ENCODE data around the gene VPS35L. TPM values are rescaled to one million over a fixed set of nuclear protein-coding genes. Genes with fewer than 3 reads are reported as not detected.

Gene VPS35L
- total RNA-seq, 1 experiment from 2014 or later: 5.4 TPM

- ChIA-PET POLR2A (interaction anchor here (0.5 to 0.6 kb wide), 3 partner anchors 60 to 1180 kb away, joined by 3 to 4 read pairs (median 3); partner anchors contain the start of genes ACSM3 and CCP110), CTCF (interaction anchor here (0.5 to 1.7 kb wide), 21 partner anchors 9 to 717 kb away, joined by 3 to 21 read pairs (median 4); partner anchors contain the start of genes CCP110, GPRC5B and VPS35L)
- no TSS peak for BruUV-seq (replicated peaks)
- H3K4me1 Mint-ChIP-seq (ENCODE audit: low read depth, unreplicated experiment): no peaks in the 10 kb centered on the region
- TF ChIP-seq, protein P1, sequence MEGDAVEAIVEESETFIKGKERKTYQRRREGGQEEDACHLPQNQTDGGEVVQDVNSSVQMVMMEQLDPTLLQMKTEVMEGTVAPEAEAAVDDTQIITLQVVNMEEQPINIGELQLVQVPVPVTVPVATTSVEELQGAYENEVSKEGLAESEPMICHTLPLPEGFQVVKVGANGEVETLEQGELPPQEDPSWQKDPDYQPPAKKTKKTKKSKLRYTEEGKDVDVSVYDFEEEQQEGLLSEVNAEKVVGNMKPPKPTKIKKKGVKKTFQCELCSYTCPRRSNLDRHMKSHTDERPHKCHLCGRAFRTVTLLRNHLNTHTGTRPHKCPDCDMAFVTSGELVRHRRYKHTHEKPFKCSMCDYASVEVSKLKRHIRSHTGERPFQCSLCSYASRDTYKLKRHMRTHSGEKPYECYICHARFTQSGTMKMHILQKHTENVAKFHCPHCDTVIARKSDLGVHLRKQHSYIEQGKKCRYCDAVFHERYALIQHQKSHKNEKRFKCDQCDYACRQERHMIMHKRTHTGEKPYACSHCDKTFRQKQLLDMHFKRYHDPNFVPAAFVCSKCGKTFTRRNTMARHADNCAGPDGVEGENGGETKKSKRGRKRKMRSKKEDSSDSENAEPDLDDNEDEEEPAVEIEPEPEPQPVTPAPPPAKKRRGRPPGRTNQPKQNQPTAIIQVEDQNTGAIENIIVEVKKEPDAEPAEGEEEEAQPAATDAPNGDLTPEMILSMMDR (IDR thresholded peaks at IDR 0.05; ENCODE audit: insufficient read depth in 1 of 2, low read depth in 1 of 2, low read length in 1 of 2, severe bottlenecking in 1 of 2, unreplicated experiment in 1 of 2): peak; percentile 75 to 87
- no peaks in the 10 kb centered on the region for H3K36me3 Mint-ChIP-seq (ENCODE audit: insufficient read depth, unreplicated experiment)
- no peaks in the 10 kb centered on the region for H3K9me3 Mint-ChIP-seq (ENCODE audit: unreplicated experiment)
- Histone ChIP-seq H3K9me3 (no peaks in the 10 kb centered on the region), H3K4me1 (no peaks in the 10 kb centered on the region), H3K4me3 (ENCODE audit: low read depth, low read length) (no peak overlapping the region), H3K36me3 (ENCODE audit: control insufficient read depth, insufficient read depth, low read length) (no peaks in the 10 kb centered on the region), H3K27me3 (replicated peaks; ENCODE audit: control insufficient read depth, insufficient read depth, low read length) (no peaks in the 10 kb centered on the region)
- H3K27me3 Mint-ChIP-seq (ENCODE audit: insufficient read depth, unreplicated experiment): no peaks in the 10 kb centered on the region
- H3K27ac Mint-ChIP-seq (ENCODE audit: unreplicated experiment): no peak overlapping the region
- no peak overlapping the region for H3K4me3 Mint-ChIP-seq (ENCODE audit: unreplicated experiment)
- intact Hi-C loops (cut with micrococcal nuclease; ENCODE audit: unreplicated experiment): no loop called here
- DNase-seq: peak in 1 of 2 experiments; percentile 36
These were observed 28.3 kb downstream of the VPS35L start for GRCh38 chr16:19583665-19584300.

GRCh38 chr16:19588661-19589060 is 33.2 kb downstream of the VPS35L start:
- no peaks in the 10 kb centered on the region for H3K4me1 ChIP-seq
- H3K4me1 Mint-ChIP-seq (ENCODE audit: low read depth, unreplicated experiment): no peaks in the 10 kb centered on the region
- no peaks in the 10 kb centered on the region for H3K27me3 Mint-ChIP-seq (ENCODE audit: insufficient read depth, unreplicated experiment)
- no peaks in the 10 kb centered on the region for H3K9me3 Mint-ChIP-seq (ENCODE audit: unreplicated experiment)
- intact Hi-C loops (cut with micrococcal nuclease; ENCODE audit: unreplicated experiment): no loop called here
- H3K9me3 ChIP-seq: no peaks in the 10 kb centered on the region
- no peaks in the 10 kb centered on the region for H3K36me3 ChIP-seq (ENCODE audit: control insufficient read depth, insufficient read depth, low read length)
- ChIA-PET CTCF (no interaction called here), POLR2A (no interaction called here)
- H3K27ac Mint-ChIP-seq (ENCODE audit: unreplicated experiment): no peak overlapping the region
- no peaks in the 10 kb centered on the region for H3K36me3 Mint-ChIP-seq (ENCODE audit: insufficient read depth, unreplicated experiment)
- no peak overlapping the region for H3K4me3 Mint-ChIP-seq (ENCODE audit: unreplicated experiment)
- no peaks in the 10 kb centered on the region for H3K27me3 ChIP-seq (replicated peaks; ENCODE audit: control insufficient read depth, insufficient read depth, low read length)
- BruUV-seq (replicated peaks): no TSS peak
- no peak for DNase-seq
- TF ChIP-seq, protein P1 (IDR thresholded peaks at IDR 0.05; ENCODE audit: insufficient read depth in 1 of 2, low read depth in 1 of 2, low read length in 1 of 2, severe bottlenecking in 1 of 2, unreplicated experiment in 1 of 2): no peak
- H3K4me3 ChIP-seq (ENCODE audit: low read depth, low read length): no peak overlapping the region

GRCh38 chr16:19589106-19589505 is 33.6 kb downstream of the VPS35L start:
- TF ChIP-seq, protein P1 (IDR thresholded peaks at IDR 0.05; ENCODE audit: insufficient read depth in 1 of 2, low read depth in 1 of 2, low read length in 1 of 2, severe bottlenecking in 1 of 2, unreplicated experiment in 1 of 2): no peak
- H3K36me3 Mint-ChIP-seq (ENCODE audit: insufficient read depth, unreplicated experiment): no peaks in the 10 kb centered on the region
- CTCF ChIA-PET: interaction anchor here (0.9 kb wide), 1 partner anchor 13 kb away, joined by 3 read pairs; no protein-coding TSS in a partner anchor

More at GRCh38 chr16:19589106-19589505, 33.6 kb downstream of the VPS35L start:
- BruUV-seq (replicated peaks): no TSS peak
- H3K27me3 ChIP-seq (replicated peaks; ENCODE audit: control insufficient read depth, insufficient read depth, low read length): no peaks in the 10 kb centered on the region
- H3K9me3 ChIP-seq: no peaks in the 10 kb centered on the region
- no peak for DNase-seq
- no peak overlapping the region for H3K4me3 ChIP-seq (ENCODE audit: low read depth, low read length)
- Mint-ChIP-seq H3K27ac (ENCODE audit: unreplicated experiment) (no peak overlapping the region), H3K9me3 (ENCODE audit: unreplicated experiment) (no peaks in the 10 kb centered on the region), H3K27me3 (ENCODE audit: insufficient read depth, unreplicated experiment) (no peaks in the 10 kb centered on the region), H3K4me3 (ENCODE audit: unreplicated experiment) (no peak overlapping the region), H3K4me1 (ENCODE audit: low read depth, unreplicated experiment) (no peaks in the 10 kb centered on the region)
- intact Hi-C loops (cut with micrococcal nuclease; ENCODE audit: unreplicated experiment): no loop called here
- no peaks in the 10 kb centered on the region for H3K4me1 ChIP-seq
- POLR2A ChIA-PET: no interaction called here
- no peaks in the 10 kb centered on the region for H3K36me3 ChIP-seq (ENCODE audit: control insufficient read depth, insufficient read depth, low read length)

All from Caco-2 (cell line).